ENCODE results near the gene ZBED1.
"Not testable (repeated sequence)": the region's sequence is repeated elsewhere in the genome, so short reads cannot be mapped to it uniquely, and the experiment has no call there.

Gene ZBED1

DNA sequence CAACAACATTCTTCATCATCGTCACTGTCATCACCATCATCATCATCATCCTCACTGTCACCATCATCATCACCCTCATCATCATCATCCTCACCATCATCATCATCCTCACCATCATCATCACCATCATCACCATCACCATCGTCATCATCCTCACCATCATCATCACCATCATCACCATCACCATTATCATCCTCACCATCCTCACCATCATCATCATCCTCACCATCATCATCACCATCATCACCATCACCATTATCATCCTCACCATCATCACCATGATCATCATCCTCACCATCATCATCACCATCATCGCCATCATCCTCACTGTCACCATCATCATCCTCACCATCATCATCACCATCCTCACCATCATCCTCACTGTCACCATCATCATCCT is 18.9 kb upstream of the ZBED1 start:
- DNase-seq (ENCODE audit: low read depth), result not testable (repeated sequence)

DNA sequence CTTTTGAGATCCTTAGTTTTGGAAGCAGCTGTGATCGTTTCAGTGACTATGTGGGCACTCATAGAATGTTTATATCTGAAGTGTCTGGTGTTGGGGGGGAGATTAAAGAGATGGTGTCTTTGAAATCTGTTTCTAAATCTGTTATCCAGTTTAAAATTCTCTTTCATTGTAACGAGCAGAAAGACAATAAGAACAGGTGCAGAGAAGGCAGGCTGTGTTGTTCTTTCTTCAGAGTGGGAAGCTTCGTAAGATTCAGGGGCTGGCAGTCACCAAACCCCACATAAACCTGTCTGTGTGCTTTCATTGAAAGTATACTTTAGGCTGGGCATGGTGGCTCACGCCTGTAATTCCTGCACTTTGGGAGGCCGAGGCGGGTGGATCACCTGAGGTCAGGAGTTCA is 16.3 kb upstream of the ZBED1 start:
- no peak for DNase-seq (ENCODE audit: low read depth)

DNA sequence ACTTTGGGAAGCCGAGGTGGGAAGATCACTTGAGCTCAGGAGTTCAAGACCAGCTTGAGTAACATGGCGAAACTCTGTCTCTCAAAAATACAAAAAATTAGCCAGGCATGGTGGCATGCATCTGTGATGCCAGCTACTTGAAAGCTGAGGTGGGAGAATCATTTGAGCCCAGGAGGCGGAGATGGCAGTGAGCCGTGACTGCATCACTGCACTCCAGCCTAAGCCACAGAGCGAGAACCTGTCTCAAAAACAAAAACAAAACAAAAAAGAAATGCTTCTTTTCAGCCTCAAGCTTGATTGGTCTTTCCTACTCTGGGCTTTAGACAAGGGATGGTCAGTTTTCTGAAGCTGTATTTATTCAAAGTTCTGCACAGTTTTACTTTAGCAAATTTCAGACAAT is 15.8 kb upstream of the ZBED1 start:
- no peak for DNase-seq (ENCODE audit: low read depth)

DNA sequence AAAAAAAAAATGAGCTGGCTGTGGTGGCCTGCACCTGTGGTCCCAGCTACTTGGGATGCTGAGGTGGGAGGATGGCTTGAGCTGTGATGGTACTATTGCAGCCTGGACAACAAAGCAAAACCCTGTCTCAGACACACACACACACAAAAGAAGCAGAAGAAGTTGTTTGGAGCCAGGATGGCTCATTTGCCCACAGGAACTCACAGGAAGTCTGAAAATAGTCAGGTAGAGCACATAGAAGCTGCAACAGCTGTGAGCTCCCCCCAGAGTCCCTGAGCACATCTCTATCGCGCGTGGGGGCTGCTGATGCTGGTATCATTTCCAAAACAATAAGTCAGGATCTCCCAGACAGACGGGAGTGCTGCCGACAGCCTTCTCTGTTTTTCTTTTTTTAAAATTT is 13.4 kb upstream of the ZBED1 start:
- no peak for DNase-seq (ENCODE audit: low read depth)

DNA sequence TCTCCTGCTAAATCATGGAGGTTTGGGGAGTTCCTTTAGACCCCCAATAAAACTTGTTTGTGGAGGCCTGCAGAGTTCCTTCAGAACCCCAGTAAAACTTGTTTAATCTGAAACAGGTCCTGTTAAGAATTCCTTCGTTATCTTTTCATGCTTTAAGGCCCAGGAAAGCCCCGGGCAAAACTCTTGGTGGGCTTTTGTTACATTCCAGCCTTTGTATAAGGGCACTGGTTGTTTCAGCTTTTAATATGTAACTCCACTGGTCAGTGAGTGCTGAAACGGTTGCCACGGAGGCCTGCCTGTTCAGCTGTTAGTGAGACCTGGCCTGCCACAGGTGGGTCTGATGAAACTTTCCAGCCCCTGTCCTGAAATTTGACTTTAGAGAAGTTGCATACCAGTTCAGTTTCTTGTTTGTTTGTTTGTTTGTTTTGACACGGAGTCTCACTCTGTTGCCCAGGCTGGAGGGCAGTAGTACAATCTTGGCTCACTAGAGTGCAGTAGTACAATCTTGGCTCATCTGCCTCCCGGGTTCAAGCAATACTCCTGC is 12.4 kb upstream of the ZBED1 start:
- no peak for DNase-seq (ENCODE audit: low read depth)

DNA sequence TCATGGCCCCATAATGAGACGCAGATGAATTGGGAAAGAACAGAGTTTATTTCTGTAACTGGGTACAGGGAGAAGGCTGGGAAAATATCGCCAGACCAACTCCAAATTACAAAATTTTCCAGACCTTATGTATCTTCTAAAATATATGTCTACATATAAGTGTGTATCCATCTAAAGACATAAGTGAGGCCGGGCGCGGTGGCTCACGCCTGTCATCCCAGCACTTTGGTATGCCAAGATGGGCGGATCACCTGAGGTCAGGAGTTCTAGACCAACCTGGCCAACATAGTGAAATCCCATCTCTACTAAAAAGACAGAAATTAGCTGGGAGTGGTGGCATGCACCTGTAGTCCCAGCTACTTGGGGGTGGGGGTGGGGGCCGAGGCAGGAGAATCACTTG is 11.7 kb upstream of the ZBED1 start:
- no peak for DNase-seq (ENCODE audit: low read depth)

DNA sequence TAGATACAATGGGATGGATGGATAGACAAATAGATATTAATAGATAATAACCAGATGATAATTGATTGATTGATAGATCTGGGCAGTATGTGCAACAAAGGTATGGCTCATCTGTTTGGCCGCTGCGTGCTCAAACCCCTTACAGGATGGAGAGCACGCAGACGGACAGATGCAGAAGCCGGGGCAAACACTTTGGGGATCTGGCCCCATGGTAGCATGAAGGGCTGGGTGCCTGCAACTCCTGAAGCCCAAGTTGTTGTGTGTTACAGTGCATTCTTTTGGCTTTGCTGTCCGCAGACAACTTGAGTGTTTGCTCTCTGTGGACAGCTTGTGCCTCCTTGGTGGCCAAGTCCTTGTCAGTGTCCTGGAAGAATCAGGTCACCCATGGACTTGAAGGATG is 10.6 kb upstream of the ZBED1 start:
- no peak for DNase-seq (ENCODE audit: low read depth)

GRCh38 chrX:2508648-2509335 is 8.0 kb upstream of the ZBED1 start:
- no peak for DNase-seq (ENCODE audit: low read depth)

- DNase-seq (ENCODE audit: low read depth), result no peak
Observed at GRCh38 chrX:2507904-2508627, 7.3 kb upstream of the ZBED1 start.

- no peak for DNase-seq (ENCODE audit: low read depth)
Observed at GRCh38 chrX:2507196-2507595, 6.4 kb upstream of the ZBED1 start.

- not testable (repeated sequence) for DNase-seq (ENCODE audit: low read depth)
Observed at GRCh38 chrX:2505341-2505740, 4.6 kb upstream of the ZBED1 start.

DNA sequence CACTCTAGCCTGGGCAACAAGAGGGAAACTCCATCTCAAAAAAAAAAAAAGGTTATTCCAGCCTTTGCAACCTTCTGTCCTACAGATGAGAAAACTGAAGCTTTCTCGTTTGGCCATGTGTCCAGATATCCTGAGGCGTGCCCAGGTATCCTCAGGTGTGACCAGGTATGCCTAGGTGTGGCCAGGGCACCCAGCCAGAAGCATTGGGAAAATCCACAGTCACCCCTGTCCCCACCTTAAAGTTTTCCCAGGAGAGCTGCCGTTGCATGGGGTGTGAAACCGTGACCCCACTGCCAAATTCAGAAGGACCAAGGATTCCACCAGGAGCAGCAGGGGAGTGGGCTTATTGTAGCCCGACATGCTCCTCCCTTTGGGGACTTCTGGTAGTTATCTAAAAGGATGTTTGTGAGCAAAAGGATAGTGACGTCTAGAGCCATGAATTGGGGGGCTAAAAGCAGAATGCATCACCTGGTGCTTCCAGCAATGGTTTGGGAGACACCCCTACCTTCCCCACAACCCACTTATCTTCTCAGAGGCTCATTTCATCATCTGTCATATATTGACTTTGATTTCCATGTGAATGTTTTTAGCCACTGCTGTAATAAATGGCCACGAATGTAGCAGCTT is 4.0 kb upstream of the ZBED1 start:
- DNase-seq (ENCODE audit: low read depth), result no peak

GRCh38 chrX:2503591-2504500 is 3.1 kb upstream of the ZBED1 start:
- DNase-seq (ENCODE audit: low read depth), result no peak

- DNase-seq (ENCODE audit: low read depth), result peak; percentile 21
Observed at GRCh38 chrX:2502668-2503519, 2.1 kb upstream of the ZBED1 start.

DNA sequence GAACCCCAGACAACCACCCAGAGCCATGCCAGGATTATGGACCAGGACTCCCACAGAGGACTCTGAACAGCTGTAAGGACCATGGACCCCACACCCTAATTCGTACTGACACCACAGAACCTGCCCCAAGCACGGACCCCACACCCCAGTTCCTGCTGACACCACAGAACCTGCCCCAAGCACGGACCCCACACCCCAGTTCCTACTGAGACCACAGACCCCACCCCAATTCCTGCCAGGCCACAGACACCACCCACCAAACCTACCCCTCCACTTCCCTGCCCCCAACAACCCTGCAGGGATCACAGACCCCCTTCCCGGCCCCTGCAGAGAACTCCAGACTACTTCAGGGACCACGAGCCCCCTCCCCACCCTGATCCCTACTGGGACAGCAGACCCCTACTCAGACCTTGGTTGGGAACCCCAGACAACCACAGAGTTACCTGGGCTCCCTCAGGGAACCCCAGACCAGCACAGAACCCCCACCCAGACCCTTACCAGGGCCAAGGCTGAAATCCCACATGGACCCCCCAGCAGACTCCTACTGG is 1.4 kb upstream of the ZBED1 start:
- DNase-seq (ENCODE audit: low read depth), result no peak

DNA sequence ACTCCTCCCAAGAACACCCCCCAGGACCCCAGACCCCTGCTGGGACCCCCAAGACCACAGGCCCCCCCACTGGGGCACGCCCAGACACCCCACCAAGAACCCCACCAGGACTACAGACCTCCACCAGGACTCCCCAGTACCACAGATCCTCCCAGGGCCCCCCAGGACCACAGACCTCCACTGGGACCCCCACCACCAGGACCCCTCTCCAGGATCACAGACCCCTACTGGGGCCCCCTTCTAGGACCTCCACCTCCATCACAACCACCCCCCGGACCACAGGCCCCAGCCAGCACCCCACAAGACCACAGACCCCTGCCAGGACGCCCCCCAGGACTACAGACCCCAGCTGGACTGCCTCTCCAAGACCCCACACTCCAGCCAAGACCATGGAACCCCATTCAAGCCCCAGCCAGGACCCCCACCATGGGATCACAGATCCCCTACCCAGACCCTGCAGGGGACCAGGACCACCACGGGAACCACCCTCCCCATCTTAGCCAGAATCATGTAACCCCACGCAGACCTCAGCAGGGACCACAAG is 855 bp upstream of the ZBED1 start:
- DNase-seq (ENCODE audit: low read depth), result no peak

GRCh38 chrX:2500091-2500802 is 529 bp downstream of the ZBED1 start:
- peak; percentile 79 for DNase-seq (ENCODE audit: low read depth)

DNA sequence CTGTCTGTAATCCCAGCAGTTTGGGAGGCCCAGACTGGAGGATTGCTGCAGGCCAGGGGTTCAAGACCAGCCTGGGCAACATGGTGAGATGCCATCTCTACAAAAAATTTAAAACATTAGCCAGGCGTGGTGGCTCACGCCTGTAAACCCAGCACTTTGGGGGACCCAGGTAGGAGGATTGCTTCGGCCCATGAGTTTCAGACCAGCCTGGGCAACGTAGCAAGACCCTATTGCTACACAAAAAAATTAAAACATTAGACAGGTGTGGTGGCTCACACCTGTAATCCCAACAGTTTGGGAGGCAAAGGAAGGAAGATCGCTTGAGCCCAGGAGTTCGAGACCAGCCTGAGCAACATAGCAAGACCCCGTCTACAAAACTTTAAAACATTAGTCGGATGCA is 1.3 kb downstream of the ZBED1 start:
- DNase-seq (ENCODE audit: low read depth), result no peak

GRCh38 chrX:2498781-2499302 is 1.9 kb downstream of the ZBED1 start:
- DNase-seq (ENCODE audit: low read depth), result no peak
